A673 (cell line): ENCODE measurements around the gene LPAR2. TPM values are rescaled to one million over a fixed set of nuclear protein-coding genes. Genes with fewer than 3 reads are reported as not detected.
"Not testable (repeated sequence)": the region's sequence is repeated elsewhere in the genome, so short reads cannot be mapped to it uniquely, and the experiment has no call there.

Experiments
- BruUV-seq: library from RNA; stranded (reverse); fragments of 400-500 nt; replicated peaks from 2 replicates; lab custom pipeline; 2021; lab: Mats Ljungman, UMichigan
- CTCF ChIA-PET: fragments of 300-600 bp; sonication (Branson Sonifier 250); formaldehyde crosslinking; loops from one replicate; lab custom pipeline; 2022; ENCODE audit warnings: antibody characterized with exemption; lab: Charles Lee
- POLR2A ChIA-PET: fragments of 300-600 bp; sonication (Branson Sonifier 250); formaldehyde crosslinking; loops from one replicate; lab custom pipeline; 2022; ENCODE audit warnings: antibody characterized with exemption; ENCODE audit not compliant: low non-redundant PET; lab: Charles Lee
- DNase-seq: peaks from one replicate; pipeline ENCODE4 v3.0.0-alpha.2; 2015; ENCODE audit warnings: low spot score
- H3K27ac ChIP-seq: fragments of 200-600 bp; sonication (generic); 2 replicates; pipeline ENCODE4 v1.5.1; 2016; ENCODE audit warnings: mixed run types, low read depth, mild to moderate bottlenecking, mixed read lengths, antibody characterized with exemption, low read length; ENCODE audit not compliant: poor library complexity, severe bottlenecking
- H3K27me3 ChIP-seq: fragments of 200-600 bp; sonication (generic); replicated peaks from 2 replicates; pipeline ENCODE4 v1.6.1; 2017; ENCODE audit warnings: mixed run types, low read depth, mild to moderate bottlenecking, mixed read lengths, antibody characterized with exemption, low read length; ENCODE audit not compliant: insufficient read depth, poor library complexity
- H3K36me3 ChIP-seq: fragments of 200-600 bp; sonication (generic); 2 replicates; pipeline ENCODE4 v1.6.1; 2016; ENCODE audit warnings: mixed run types, mild to moderate bottlenecking, mixed read lengths, antibody characterized with exemption, low read length; ENCODE audit not compliant: insufficient read depth, poor library complexity, severe bottlenecking
- H3K4me1 ChIP-seq: fragments of 200-600 bp; sonication (generic); 2 replicates; pipeline ENCODE4 v1.6.1; 2017; ENCODE audit warnings: mixed run types, mild to moderate bottlenecking, mixed read lengths, antibody characterized with exemption, low read length; ENCODE audit not compliant: insufficient read depth, poor library complexity, severe bottlenecking
- H3K4me3 ChIP-seq: fragments of 200-600 bp; sonication (generic); 2 replicates; pipeline ENCODE4 v1.5.1; 2016; ENCODE audit warnings: low read depth, mixed run types, mild to moderate bottlenecking, mixed read lengths, low read length; ENCODE audit not compliant: poor library complexity, severe bottlenecking
- H3K9me3 ChIP-seq: fragments of 200-600 bp; sonication (generic); 2 replicates; pipeline ENCODE4 v1.6.1; 2016; ENCODE audit warnings: mixed run types, low read depth, mild to moderate bottlenecking, mixed read lengths, antibody characterized with exemption, low read length; ENCODE audit not compliant: poor library complexity, severe bottlenecking
- CTCF ChIP-seq: fragments of 300-800, 200-600 bp; sonication (generic); conservative IDR thresholded peaks from 2 replicates; pipeline ENCODE4 v1.5.1; 2017; ENCODE audit warnings: low read depth, mild to moderate bottlenecking, antibody characterized with exemption, low read length, moderate library complexity, mixed read lengths
- EZH2 ChIP-seq: fragments of 200-600 bp; sonication (generic); IDR thresholded peaks from 2 replicates; pipeline ENCODE4 v1.6.1; 2017; ENCODE audit warnings: borderline replicate concordance, low read depth, mild to moderate bottlenecking, mixed read lengths, antibody characterized with exemption, low read length; ENCODE audit not compliant: poor library complexity, severe bottlenecking
- intact Hi-C: fragments of 100-400 bp; cut with micrococcal nuclease; formaldehyde crosslinking; loops from one replicate; pipeline ENCODE4 v1.10.0; 2022; ENCODE audit not compliant: unreplicated experiment
- total RNA-seq: library from RNA; stranded (reverse); gene quantifications from 2 replicates; pipeline ENCODE4 v1.2.3, GENCODE V29; 2021

Gene LPAR2
- total RNA-seq, 1 experiment from 2014 or later = 17.2 TPM

- BruUV-seq = no TSS peak
- H3K4me3 ChIP-seq = no peak overlapping the region
- ChIA-PET POLR2A (no interaction called here), CTCF (no interaction called here)
- H3K9me3 ChIP-seq = no peaks in the 10 kb centered on the region
- H3K27me3 ChIP-seq = no peaks in the 10 kb centered on the region
- H3K27ac ChIP-seq = no peak overlapping the region
- intact Hi-C loops = no loop called here
- TF ChIP-seq CTCF (no peak), EZH2 (no peak)
- peaks cover 7% of the 10 kb centered on the region for H3K4me1 ChIP-seq
- H3K36me3 ChIP-seq = no peaks in the 10 kb centered on the region
- DNase-seq = no peak
These were observed 12.9 kb downstream of the LPAR2 start for GRCh38 chr19:19615086-19615485.

GRCh38 chr19:19613506-19613905, 14.5 kb downstream of the LPAR2 start:
- intact Hi-C loops = no loop called here
- Histone ChIP-seq H3K4me3 (no peak overlapping the region), H3K27ac (no peak overlapping the region), H3K27me3 (no peaks in the 10 kb centered on the region), H3K36me3 (no peaks in the 10 kb centered on the region), H3K4me1 (no peaks in the 10 kb centered on the region), H3K9me3 (no peaks in the 10 kb centered on the region)
- ChIA-PET CTCF (interaction anchor here (0.7 kb wide), 1 partner anchor 14 kb away, joined by 8 read pairs; no protein-coding TSS in a partner anchor), POLR2A (no interaction called here)
- TF ChIP-seq EZH2 (no peak), CTCF (no peak)
- no TSS peak for BruUV-seq
- DNase-seq = no peak

GRCh38 chr19:19610376-19611202, 17.4 kb downstream of the LPAR2 start:
- BruUV-seq = no TSS peak
- POLR2A ChIA-PET = no interaction called here
- CTCF ChIA-PET = no interaction called here
- intact Hi-C loops = no loop called here
- Histone ChIP-seq H3K9me3 (no peaks in the 10 kb centered on the region), H3K36me3 (no peaks in the 10 kb centered on the region), H3K4me1 (no peaks in the 10 kb centered on the region), H3K27me3 (no peaks in the 10 kb centered on the region), H3K27ac (no peak overlapping the region), H3K4me3 (no peak overlapping the region)
- TF ChIP-seq CTCF (no peak), EZH2 (no peak)
- DNase-seq = no peak

DNA sequence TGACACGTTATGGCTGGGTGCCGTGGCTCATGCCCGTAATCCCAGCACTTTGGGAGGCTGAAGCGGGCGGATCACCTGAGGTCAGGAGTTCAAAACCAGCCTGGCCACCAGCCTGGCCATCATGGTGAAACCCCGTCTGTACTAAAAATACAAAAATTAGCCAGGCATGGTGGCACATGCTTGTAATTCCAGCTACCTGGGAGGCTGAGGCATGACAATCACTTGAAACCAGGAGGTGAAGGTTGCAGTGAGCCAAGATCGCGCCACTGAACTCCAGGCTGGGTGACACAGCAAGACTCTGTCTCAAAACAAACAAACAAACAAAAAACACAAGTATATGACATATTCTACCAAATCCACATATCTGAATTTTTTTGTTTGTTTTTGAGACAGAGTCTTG, 21.3 kb downstream of the LPAR2 start:
- H3K27me3 ChIP-seq, intact Hi-C loops, H3K4me3 ChIP-seq, CTCF ChIA-PET, DNase-seq, BruUV-seq, H3K27ac ChIP-seq, H3K9me3 ChIP-seq, H3K4me1 ChIP-seq, POLR2A ChIA-PET, H3K36me3 ChIP-seq: not testable (repeated sequence)
